ENCODE data around the gene RUFY3.
"Not testable (repeated sequence)": the region's sequence is repeated elsewhere in the genome, so short reads cannot be mapped to it uniquely, and the experiment has no call there.

Gene RUFY3

DNA sequence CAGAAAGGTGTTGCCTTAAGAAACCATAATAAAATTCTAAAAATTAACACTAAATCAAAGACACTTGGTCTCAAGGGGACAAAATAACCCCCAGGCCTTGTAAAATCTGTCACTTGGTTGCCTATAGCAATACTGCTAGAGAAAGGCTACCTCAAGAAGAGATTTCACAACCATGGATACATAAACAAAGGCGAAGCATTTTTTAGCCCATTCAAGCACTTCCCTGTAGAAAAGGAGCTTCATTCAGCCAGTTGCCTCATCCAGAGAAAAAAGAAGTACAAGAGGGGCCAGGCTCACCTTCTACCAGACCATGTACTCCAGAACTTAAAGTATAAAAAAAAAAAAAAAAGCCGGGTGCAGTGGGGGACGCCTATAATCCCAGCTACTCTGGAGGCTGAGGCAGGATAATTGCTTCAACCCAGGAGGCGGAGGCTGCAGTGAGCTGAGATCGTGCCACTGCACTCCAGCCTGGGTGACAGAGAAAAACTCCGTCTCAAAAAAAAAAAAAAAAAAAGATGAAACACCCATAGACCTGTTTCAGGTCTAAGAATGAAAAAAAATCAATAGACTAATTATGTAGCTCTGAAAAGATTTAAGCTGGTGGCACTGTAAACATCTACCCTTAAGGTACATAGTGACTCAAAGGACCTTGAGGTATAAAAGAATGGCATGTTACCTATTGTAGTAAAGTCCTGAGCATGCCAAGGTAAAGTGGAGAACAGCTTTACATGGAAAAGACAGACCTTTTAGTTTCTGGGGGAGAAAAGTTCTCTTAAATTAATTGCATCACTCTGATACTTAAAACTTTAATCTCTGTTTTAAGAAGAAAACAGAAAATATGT lies 18.0 kb downstream of the RUFY3 start:
- no peak for DNase-seq

DNA sequence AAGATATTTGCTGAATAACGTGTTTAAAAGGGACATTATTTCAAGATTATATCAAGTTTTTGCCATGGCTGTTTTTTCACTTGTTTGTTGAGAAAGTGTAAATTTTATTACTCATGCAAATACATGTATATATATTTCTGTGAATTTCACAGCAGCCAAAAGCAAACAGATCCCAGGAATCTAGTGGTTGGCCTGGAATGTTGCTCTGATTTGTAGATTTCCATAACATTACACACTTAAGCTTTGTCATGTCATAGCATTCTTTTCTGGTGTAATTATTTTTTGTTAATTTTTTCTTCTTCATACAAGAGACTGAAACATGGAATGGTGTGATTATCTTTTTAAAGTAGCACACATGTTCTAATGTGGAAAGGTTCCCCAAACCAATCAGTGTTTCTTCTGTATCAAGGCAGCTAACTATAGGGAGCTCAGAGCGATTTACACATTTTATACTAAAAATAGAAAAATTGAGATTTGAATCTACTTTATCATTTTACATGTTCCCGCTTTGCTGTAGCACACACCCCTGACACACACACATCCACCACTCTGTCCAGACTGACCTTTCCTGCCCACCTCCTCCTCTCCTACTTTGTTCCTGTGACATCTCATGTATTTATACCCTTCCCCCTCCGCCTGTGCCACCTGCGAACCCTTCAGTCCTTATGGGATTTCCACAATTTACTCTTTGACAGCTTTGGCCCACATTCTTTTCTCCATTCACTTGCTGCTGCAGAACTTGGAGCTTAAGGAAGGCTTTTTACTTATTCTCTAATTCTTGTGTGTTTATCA lies 20.3 kb downstream of the RUFY3 start:
- no peak for DNase-seq

DNA sequence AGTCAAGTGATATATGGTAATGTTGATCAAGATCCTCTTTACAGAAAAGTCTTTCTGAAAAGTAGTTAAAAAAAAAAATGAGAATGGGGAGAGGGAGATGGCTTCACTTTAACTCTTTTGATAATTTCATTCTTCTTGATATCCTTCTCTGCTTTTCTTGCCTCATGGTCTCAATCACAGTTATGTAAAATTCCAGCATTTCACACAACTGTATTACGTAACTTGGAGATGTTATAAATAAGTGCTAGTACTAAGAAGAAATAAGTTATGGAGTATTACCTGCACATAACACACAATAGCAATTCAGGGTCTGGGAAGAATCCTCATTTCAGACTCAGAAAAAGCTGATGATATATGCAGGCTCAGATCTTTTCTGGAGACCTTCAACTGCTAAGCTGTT lies 22.0 kb downstream of the RUFY3 start:
- no peak for DNase-seq

DNA sequence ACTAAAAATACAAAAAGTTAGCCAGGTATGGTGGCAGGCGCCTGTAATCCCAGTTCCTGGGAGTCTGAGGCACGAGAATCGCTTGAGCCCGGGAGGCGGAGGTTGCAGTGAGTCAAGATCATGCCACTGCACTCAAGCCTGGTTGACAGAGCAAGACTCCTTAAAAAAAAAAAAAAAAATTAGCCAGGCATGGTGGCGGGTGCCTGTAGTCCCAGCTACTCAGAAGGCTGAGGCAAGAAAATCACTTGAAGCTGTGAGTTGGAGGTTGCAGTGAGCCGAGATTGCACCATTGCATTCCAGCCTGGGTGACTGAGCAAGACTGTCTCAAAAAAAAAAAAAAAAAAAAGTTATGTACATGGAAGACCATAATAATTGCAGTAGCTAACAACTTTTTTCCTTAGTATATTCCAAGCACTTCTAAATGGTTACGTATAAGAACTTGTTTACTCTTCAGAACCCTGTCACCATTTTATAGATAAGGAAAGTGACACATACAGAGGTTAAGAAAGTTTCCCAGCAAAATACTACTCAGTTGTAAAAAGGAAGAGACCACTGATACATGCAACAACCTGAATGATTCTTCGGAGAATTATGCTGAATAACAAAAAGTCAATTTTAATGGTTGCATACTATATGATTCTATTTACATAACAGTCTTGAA lies 24.5 kb downstream of the RUFY3 start:
- no peak for DNase-seq

DNA sequence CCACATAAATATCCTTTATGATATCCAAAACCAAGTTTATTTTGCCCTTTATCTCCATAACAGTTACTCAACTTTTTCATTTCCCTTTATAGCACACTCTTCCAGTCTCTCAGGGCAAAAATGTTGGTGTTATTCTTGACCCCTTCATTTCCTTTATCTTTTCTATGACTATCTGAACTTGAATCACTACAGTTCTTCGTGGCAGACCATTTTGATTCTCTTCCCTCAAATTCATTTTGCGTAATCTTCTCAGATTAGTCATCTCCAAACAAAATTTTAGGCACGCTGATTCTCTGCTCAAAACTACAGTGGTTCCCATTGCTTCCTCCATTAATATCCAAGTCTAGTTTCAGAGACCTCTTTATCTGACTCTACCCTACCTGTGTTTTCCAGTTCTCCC lies 26.1 kb downstream of the RUFY3 start:
- DNase-seq, result no peak

- no peak for DNase-seq
Measured at GRCh38 chr4:70749313-70749712, 27.5 kb downstream of the RUFY3 start.

DNA sequence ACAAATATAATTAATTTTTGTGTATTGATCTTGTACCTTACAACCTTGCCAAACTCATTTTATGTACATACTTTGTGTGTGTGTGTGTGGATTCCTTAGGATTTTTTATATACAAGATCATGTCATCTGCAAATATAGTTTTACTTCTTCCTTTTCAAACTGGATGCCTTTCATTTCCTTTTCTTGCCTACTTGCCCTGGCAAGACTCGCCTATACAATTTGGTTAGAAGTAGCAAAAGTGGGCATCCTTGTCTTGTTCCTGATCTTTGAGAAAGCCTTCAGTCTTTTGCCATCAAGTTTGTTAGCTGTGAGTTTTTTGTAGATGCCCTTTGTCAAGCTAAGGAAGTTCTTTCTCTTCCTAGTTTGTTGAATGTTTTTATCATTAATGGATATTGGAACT lies 30.5 kb downstream of the RUFY3 start:
- DNase-seq, result no peak

DNA sequence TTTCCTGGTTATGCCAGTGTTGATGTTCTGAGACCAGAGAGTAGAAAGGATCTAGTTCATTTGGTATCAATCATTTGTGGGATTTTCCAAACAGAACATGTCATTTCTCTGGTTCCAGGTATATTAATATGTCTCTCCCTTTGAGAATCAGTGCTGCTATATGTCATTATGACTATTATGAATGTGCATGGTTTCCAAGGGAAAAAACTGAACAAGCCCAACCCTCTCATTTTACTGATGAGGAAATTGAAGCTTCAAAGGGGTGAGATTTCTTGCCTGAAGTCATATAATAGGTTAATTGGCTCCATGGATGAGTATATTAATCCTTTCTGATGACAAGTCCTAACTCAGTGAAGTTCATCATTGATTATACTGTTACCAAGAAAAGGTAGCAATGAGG lies 31.9 kb downstream of the RUFY3 start:
- DNase-seq, result no peak

DNA sequence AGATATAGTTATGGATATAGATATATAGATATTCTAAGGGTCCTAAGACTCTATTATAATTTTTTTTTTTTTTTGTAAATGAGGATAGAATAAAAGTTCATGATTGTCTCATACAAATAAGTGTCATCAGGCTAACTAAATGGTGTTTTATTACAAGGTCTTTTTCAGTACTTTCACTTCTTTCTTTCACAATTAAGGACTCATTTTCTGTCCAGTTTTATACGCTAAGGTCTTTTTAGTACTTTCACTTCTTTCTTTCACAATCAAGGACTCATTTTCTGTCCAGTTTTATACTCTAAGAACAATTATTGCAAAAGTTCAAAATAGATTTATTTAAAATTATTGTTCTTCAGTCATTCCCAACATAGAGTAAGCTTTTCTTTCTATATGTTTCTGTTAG lies 32.7 kb downstream of the RUFY3 start:
- no peak for DNase-seq

GRCh38 chr4:70754990-70755688 lies 33.4 kb downstream of the RUFY3 start:
- no peak for DNase-seq

- no peak for DNase-seq
Measured at GRCh38 chr4:70759126-70759525, 37.4 kb downstream of the RUFY3 start.

DNA sequence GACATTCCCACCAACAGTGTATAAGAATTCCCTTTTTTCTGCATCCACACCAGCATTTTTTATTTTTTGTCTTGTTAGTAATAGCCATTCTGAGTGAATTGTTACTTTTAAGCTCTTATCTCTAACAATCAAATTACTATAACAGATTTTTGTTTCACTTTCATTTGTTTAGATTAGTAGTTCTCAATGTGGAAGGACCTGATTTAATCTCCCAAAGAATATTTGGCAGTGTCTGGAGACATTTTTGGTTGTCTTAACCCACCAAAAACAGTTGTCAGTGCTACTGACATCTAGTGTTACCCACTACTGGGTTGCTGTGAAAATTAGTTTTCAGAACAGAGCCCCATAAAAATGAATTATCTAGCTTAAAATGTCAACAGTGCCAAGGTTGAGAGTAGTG lies 37.9 kb downstream of the RUFY3 start:
- DNase-seq, result no peak

DNA sequence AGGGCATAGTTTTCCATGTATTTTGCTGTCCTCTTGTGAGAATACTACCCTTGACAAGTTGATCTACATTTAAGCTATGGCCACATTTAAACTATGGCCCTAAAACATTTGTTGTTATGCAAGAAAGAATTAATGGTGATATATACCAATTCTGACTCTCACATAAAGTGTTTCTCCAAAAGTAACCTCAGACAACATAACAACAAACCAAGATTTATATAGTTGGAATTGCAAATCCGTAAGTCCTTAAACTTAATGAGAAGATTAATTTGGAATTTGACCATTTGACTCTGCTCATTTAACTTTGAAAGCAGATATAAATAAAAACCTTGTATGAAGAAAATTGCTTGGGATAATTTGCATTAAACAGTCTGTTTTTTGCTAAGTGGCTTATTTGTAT lies 38.9 kb downstream of the RUFY3 start:
- no peak for DNase-seq

DNA sequence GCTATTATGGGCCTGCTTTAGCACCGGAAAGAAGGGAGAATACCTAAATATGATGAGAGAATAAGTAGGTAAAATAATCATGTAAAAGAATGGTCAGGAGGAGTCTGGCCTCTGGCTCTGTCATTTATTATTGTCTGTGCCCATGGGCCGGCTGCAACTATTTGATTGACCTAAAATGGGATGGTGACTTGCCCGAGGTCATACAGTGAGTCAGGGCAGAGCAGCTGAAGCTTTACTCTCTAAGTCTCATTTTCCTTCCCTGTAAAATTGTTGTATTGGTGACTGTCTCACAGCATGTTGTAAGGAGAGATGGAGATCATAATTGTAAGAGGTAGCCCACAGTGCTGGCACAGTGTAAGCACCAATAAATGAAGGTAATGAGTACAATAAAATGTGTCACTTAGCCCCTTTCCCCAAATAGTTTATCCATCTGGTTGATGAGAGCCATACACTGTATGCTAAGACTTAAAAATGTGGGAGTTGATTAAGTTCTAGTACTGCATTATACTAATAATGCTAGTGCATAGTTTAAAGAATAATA lies 39.6 kb downstream of the RUFY3 start:
- no peak for DNase-seq

DNA sequence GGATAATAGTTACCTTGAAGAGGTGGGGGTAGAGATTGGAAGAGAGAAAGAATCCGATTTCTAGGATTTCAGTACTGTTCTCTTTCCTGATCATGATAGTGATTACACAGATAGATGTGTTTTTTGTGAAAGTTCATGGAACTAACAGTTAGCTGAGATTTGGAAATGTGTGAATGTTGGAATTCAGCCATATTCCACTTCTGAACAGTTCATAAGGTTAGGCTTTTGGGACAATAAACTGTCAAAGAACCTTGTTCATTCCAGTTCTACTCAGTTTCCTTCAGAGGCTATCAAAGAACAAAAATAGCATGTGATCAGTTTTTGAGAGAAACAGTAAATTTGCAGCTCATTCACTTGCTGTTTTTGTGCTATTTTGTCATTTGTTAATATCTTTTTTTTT lies 43.6 kb downstream of the RUFY3 start:
- DNase-seq, result no peak

DNA sequence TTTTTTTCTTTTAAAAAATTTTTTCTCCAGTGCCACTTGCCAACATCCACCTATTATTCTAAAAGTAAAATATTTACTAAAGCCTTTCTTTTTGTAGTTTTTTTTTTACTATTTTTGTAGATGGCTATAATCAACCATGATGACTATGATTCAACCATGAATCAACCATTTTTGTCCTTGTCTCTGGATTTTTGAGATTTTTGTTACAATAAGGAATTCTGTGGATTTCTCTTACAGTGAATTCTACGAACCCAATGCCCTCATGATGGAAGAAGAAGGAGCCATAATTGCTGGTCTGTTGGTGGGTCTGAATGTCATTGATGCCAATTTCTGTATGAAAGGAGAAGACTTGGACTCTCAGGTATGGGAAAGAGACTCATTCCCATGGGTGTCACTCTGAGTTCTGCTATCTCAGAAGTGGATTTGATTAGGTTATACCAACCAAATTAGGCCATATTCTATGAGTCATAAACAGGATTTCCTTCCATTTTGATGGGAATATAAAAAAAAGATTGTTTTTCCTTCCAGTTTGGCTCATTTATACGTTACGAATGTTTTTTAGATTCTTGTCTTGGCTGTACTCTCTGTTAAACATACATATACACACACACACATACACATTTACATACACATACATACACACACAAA lies 46.7 kb downstream of the RUFY3 start:
- no peak for DNase-seq

GRCh38 chr4:70769396-70769795 lies 47.6 kb downstream of the RUFY3 start:
- DNase-seq, result not testable (repeated sequence)

GRCh38 chr4:70772929-70773555 lies 51.3 kb downstream of the RUFY3 start:
- DNase-seq, result no peak

GRCh38 chr4:70778888-70779422 lies 57.2 kb downstream of the RUFY3 start:
- no peak for DNase-seq

DNA sequence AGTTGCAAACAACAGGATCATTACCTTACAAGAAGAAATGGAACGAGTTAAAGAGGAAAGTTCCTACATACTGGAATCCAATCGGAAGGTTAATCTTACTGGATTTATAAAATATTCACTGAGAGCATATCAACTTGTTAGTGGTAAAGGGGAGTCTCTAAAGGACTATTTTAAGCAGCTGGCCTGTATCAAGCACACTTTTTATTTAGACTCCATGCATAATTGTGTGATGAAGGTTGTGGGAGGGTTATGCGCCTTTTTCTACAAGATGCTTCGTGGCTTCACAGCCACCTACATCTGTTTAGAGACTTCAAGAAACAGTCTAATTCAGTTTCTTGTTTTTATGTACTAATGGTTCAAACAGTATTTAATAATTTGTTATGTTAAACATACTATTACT lies 61.3 kb downstream of the RUFY3 start:
- DNase-seq, result no peak

- DNase-seq, result no peak
Measured at GRCh38 chr4:70787496-70787895, 65.7 kb downstream of the RUFY3 start.

DNA sequence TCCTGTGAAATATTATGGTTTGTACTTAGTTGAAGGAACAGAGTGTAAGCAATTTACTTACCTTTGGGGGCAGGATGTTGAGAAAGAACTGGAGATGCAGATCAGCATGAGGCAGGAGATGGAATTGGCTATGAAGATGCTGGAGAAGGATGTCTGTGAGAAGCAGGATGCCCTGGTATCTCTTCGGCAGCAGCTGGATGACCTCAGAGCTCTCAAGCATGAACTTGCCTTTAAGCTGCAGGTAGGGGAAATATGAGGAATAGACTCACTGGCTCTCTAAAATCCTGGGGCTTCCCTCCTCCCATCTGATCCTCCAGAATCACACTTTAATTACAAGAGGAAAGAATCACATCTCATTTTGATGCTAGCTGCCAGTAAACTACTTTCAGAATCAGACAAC lies 67.0 kb downstream of the RUFY3 start:
- DNase-seq, result no peak

All from midbrain (tissue), 1 donor.